Right lobe of liver (tissue), 4 donors: ENCODE measurements around the gene TAF3.

ENCODE experiments used
- POLR2A ChIP-seq: fragments of 450-650 bp; IDR thresholded peaks from one replicate; pipeline ENCODE4 v1.6.1; 2017; ENCODE audit warnings: antibody characterized with exemption, mild to moderate bottlenecking
- TF ChIP-seq, protein P1 (sequence below), 4 donors: fragments of 200-600 bp in 3 of 4; fragments of 450-650 bp in 1 of 4; IDR thresholded peaks; one replicate each; pipeline versions ENCODE4 v1.5.1 to v1.8.0; 2016 to 2022; ENCODE audit warnings: antibody characterized with exemption in 4 of 4, mild to moderate bottlenecking in 2 of 4
- donor health status: DM: no; HTN: no; CAD: no.
- donor health status: DM: no; HTN: no; CAD: no.
- donor health status: DM: no; HTN: yes; CAD: no.

- TF ChIP-seq POLR2A: no peak
- TF ChIP-seq, protein P1, sequence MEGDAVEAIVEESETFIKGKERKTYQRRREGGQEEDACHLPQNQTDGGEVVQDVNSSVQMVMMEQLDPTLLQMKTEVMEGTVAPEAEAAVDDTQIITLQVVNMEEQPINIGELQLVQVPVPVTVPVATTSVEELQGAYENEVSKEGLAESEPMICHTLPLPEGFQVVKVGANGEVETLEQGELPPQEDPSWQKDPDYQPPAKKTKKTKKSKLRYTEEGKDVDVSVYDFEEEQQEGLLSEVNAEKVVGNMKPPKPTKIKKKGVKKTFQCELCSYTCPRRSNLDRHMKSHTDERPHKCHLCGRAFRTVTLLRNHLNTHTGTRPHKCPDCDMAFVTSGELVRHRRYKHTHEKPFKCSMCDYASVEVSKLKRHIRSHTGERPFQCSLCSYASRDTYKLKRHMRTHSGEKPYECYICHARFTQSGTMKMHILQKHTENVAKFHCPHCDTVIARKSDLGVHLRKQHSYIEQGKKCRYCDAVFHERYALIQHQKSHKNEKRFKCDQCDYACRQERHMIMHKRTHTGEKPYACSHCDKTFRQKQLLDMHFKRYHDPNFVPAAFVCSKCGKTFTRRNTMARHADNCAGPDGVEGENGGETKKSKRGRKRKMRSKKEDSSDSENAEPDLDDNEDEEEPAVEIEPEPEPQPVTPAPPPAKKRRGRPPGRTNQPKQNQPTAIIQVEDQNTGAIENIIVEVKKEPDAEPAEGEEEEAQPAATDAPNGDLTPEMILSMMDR (IDR thresholded peaks at IDR 0.05): no peak
These were observed 43.3 kb downstream of the TAF3 start for GRCh38 chr10:7861509-7862120.
